Uterus (tissue), 2 donors: Measurements from ENCODE around the gene ANXA11.

Source experiments
- POLR2A ChIP-seq, 2 donors: fragments of 450-650 bp; IDR thresholded peaks; one replicate each; pipeline ENCODE4 v1.6.1; 2016; ENCODE audit warnings: antibody characterized with exemption in 2 of 2, mild to moderate bottlenecking in 1 of 2, moderate library complexity in 1 of 2
- TF ChIP-seq, protein P1 (sequence below), 4 experiments: fragments of 200-600 bp in 2 of 4; fragments of 450-650 bp in 2 of 4; sonication (generic) in 2 of 4; IDR thresholded peaks; one replicate each; pipeline ENCODE4 v1.5.1; 2016 to 2019; ENCODE audit warnings: antibody characterized with exemption in 4 of 4, mild to moderate bottlenecking in 2 of 4, moderate library complexity in 1 of 4

DNA sequence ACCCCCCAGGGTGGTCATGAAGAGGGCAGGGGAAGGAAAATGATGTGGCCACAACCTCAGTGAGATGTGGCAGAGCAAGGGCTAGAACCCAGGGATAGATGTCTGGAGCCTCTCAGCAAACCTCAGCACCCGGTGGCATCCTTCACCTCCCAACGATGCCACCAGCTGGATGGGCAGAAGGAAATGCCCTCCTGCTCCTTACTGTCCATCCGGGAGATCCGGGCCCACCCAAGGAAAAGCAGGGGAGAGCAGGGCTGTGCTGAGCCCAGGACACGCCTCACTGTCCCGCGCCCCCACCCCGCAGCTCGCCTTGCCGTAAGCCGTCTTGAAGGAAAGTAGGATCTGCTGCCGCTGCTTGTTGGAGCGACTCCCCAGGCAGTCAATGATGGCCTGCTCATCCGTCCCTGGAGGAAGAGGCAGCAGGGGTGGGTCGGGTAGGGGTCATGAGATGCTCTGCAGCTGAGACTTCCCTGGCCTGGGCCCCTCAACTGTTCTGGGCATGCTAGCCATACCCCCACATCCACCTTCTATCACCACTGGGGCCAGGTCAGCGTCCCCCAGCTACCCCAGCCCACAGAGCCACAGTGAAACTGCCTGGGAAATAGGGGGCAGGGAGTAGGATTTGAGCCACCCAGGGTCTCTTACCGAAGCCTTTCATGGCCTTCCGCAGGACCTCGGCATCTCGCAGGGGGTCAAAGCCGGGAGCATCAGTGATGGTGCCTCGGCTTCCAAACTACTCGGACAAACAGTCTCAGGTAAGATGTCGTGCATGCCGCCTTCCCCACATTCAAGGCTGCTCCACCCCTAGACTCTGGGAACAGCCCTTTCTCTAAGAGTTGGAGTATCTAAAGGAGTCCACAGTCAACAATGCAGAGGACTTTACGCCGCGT, 38.5 kb downstream of the ANXA11 start:
- TF ChIP-seq, protein P1, sequence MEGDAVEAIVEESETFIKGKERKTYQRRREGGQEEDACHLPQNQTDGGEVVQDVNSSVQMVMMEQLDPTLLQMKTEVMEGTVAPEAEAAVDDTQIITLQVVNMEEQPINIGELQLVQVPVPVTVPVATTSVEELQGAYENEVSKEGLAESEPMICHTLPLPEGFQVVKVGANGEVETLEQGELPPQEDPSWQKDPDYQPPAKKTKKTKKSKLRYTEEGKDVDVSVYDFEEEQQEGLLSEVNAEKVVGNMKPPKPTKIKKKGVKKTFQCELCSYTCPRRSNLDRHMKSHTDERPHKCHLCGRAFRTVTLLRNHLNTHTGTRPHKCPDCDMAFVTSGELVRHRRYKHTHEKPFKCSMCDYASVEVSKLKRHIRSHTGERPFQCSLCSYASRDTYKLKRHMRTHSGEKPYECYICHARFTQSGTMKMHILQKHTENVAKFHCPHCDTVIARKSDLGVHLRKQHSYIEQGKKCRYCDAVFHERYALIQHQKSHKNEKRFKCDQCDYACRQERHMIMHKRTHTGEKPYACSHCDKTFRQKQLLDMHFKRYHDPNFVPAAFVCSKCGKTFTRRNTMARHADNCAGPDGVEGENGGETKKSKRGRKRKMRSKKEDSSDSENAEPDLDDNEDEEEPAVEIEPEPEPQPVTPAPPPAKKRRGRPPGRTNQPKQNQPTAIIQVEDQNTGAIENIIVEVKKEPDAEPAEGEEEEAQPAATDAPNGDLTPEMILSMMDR (IDR thresholded peaks at IDR 0.05) = no peak
- TF ChIP-seq POLR2A (IDR thresholded peaks at IDR 0.05) = no peak
